ENCODE measurements around the gene SCARB1. TPM values are rescaled to one million over a fixed set of nuclear protein-coding genes. Genes with fewer than 3 reads are reported as not detected.

Gene SCARB1
- total RNA-seq, 1 donor from 2014 or later, result 4.3 TPM

GRCh38 chr12:124767066-124767821 lies 96.4 kb downstream of the SCARB1 start:
- Mint-ChIP-seq H3K27ac (peak overlapping the region; percentile 74), H3K27me3 (ENCODE audit: insufficient read depth, low read depth) (peaks cover 46% of the 10 kb centered on the region), H3K4me1 (peaks cover 31% of the 10 kb centered on the region), H3K9me3 (peaks cover 24% of the 10 kb centered on the region), H3K36me3 (no peaks in the 10 kb centered on the region), H3K4me3 (no peak overlapping the region)
- TF ChIP-seq EZH2 (IDR thresholded peaks at IDR 0.05), result no peak
- TF ChIP-seq CTCF (IDR thresholded peaks at IDR 0.05), result peak; percentile 99
- TF ChIP-seq EZH2phosphoT487 (IDR thresholded peaks at IDR 0.05), result no peak
- H3K4me1 ChIP-seq, result no peaks in the 10 kb centered on the region
- H3K27me3 ChIP-seq, result peaks cover 8% of the 10 kb centered on the region
- no peaks in the 10 kb centered on the region for H3K36me3 ChIP-seq
- H3K4me2 ChIP-seq, result no peak overlapping the region
- peak; percentile 82 for DNase-seq (ENCODE audit: low spot score)
- H3F3A ChIP-seq (ENCODE audit: low read depth), result no peaks in the 10 kb centered on the region
- H4K20me1 ChIP-seq (ENCODE audit: low read depth), result no peaks in the 10 kb centered on the region
- no peak overlapping the region for H3K9ac ChIP-seq
- no peak overlapping the region for H3K27ac ChIP-seq
- no peaks in the 10 kb centered on the region for H3K79me2 ChIP-seq (ENCODE audit: low read depth)
- no peak overlapping the region for H3K4me3 ChIP-seq
- no peaks in the 10 kb centered on the region for H3K9me3 ChIP-seq (ENCODE audit: low read depth)
- no peak overlapping the region for H2AFZ ChIP-seq (replicated peaks)

GRCh38 chr12:124766727-124767065 lies 97.0 kb downstream of the SCARB1 start:
- Mint-ChIP-seq H3K9me3 (peaks cover 24% of the 10 kb centered on the region), H3K27ac (no peak overlapping the region), H3K27me3 (ENCODE audit: insufficient read depth, low read depth) (peaks cover 46% of the 10 kb centered on the region), H3K4me1 (peaks cover 28% of the 10 kb centered on the region), H3K36me3 (no peaks in the 10 kb centered on the region), H3K4me3 (no peak overlapping the region)
- H4K20me1 ChIP-seq (ENCODE audit: low read depth), result no peaks in the 10 kb centered on the region
- H3K27ac ChIP-seq, result no peak overlapping the region
- no peaks in the 10 kb centered on the region for H3K9me3 ChIP-seq (ENCODE audit: low read depth)
- no peak overlapping the region for H3K9ac ChIP-seq
- peaks cover 5% of the 10 kb centered on the region for H3K27me3 ChIP-seq
- no peak overlapping the region for H3K4me3 ChIP-seq
- no peaks in the 10 kb centered on the region for H3K4me1 ChIP-seq
- DNase-seq (ENCODE audit: low spot score), result no peak
- H3K79me2 ChIP-seq (ENCODE audit: low read depth), result no peaks in the 10 kb centered on the region
- H3K4me2 ChIP-seq, result no peak overlapping the region
- H3F3A ChIP-seq (ENCODE audit: low read depth), result no peaks in the 10 kb centered on the region
- no peak overlapping the region for H2AFZ ChIP-seq (replicated peaks)
- TF ChIP-seq EZH2phosphoT487 (IDR thresholded peaks at IDR 0.05), result no peak
- no peak for TF ChIP-seq CTCF (IDR thresholded peaks at IDR 0.05)
- TF ChIP-seq EZH2 (IDR thresholded peaks at IDR 0.05), result no peak
- no peaks in the 10 kb centered on the region for H3K36me3 ChIP-seq

- Mint-ChIP-seq H3K4me1 (peaks cover 27% of the 10 kb centered on the region), H3K9me3 (peaks cover 24% of the 10 kb centered on the region), H3K27me3 (ENCODE audit: insufficient read depth, low read depth) (peaks cover 47% of the 10 kb centered on the region), H3K27ac (no peak overlapping the region), H3K36me3 (no peaks in the 10 kb centered on the region), H3K4me3 (no peak overlapping the region)
- no peaks in the 10 kb centered on the region for H3F3A ChIP-seq (ENCODE audit: low read depth)
- H4K20me1 ChIP-seq (ENCODE audit: low read depth), result no peaks in the 10 kb centered on the region
- TF ChIP-seq CTCF (IDR thresholded peaks at IDR 0.05) (no peak), EZH2phosphoT487 (IDR thresholded peaks at IDR 0.05) (no peak), EZH2 (IDR thresholded peaks at IDR 0.05) (no peak)
- H3K79me2 ChIP-seq (ENCODE audit: low read depth), result no peaks in the 10 kb centered on the region
- no peaks in the 10 kb centered on the region for H3K36me3 ChIP-seq
- no peaks in the 10 kb centered on the region for H3K27me3 ChIP-seq
- H3K4me2 ChIP-seq, result no peak overlapping the region
- H3K9me3 ChIP-seq (ENCODE audit: low read depth), result no peaks in the 10 kb centered on the region
- no peak overlapping the region for H3K27ac ChIP-seq
- no peak for DNase-seq (ENCODE audit: low spot score)
- H2AFZ ChIP-seq (replicated peaks), result no peak overlapping the region
- H3K4me1 ChIP-seq, result no peaks in the 10 kb centered on the region
- H3K4me3 ChIP-seq, result no peak overlapping the region
- H3K9ac ChIP-seq, result no peak overlapping the region
Observed at GRCh38 chr12:124765581-124766489, 97.8 kb downstream of the SCARB1 start.

Data from neural progenitor cell (in vitro differentiated cells).